K562 (cell line): ENCODE measurements around the gene TPR. TPM values are rescaled to one million over a fixed set of nuclear protein-coding genes. Genes with fewer than 3 reads are reported as not detected.

Experiments used
- CREB1 ChIP-seq, 2 experiments: sonication (generic) in 1 of 2; formaldehyde crosslinking in 1 of 2; IDR thresholded peaks; 2 replicates each; pipeline versions ENCODE4 v1.6.1 to v1.8.0; 2012 to 2022; ENCODE audit warnings: inconsistent platforms in 1 of 2, mild to moderate bottlenecking in 1 of 2, missing genetic modification reagents in 1 of 2, moderate library complexity in 1 of 2
- CTCF ChIP-seq, 3 experiments: IDR thresholded peaks in 2 of 3; conservative IDR thresholded peaks in 1 of 3; 2 replicates each; pipeline ENCODE4 v1.5.1; 2011 to 2012; ENCODE audit warnings: low read length in 3 of 3, mild to moderate bottlenecking in 3 of 3, control low read depth in 2 of 3, improper control_type of control experiment in 1 of 3, inconsistent platforms in 1 of 3, low read depth in 1 of 3, mixed read lengths in 1 of 3, moderate library complexity in 1 of 3; ENCODE audit not compliant: insufficient read depth in 2 of 3
- FOXA3 ChIP-seq, 2 experiments: fragments of 450-650 bp in 1 of 2; sonication (generic) in 1 of 2; formaldehyde crosslinking; IDR thresholded peaks in 1 of 2; conservative IDR thresholded peaks in 1 of 2; 2 replicates each; pipeline versions ENCODE4 v1.4.0 to v1.8.0; 2020 to 2022; ENCODE audit warnings: mild to moderate bottlenecking in 2 of 2, missing genetic modification reagents in 1 of 2
- GABPB1 ChIP-seq: sonication (generic); formaldehyde crosslinking; IDR thresholded peaks from 2 replicates; pipeline ENCODE4 v1.8.0; 2022; ENCODE audit warnings: mild to moderate bottlenecking, missing genetic modification reagents
- MAZ ChIP-seq, 2 experiments: fragments of 450-650 bp in 1 of 2; sonication (generic) in 1 of 2; formaldehyde crosslinking; IDR thresholded peaks in 1 of 2; conservative IDR thresholded peaks in 1 of 2; 2 replicates each; pipeline versions ENCODE4 v1.4.0 to v1.5.0; 2020; ENCODE audit warnings: mild to moderate bottlenecking in 1 of 2, missing genetic modification reagents in 1 of 2
- MBD2 ChIP-seq: sonication (generic); IDR thresholded peaks from 2 replicates; pipeline ENCODE4 v1.6.1; 2016; ENCODE audit warnings: low read depth, borderline replicate concordance
- NFIX ChIP-seq: fragments of 250-450 bp; sonication (Bioruptor Pico); IDR thresholded peaks from 2 replicates; pipeline ENCODE4 v1.4.0; 2020; ENCODE audit warnings: low read depth, mild to moderate bottlenecking, moderate library complexity
- RNF2 ChIP-seq: sonication (generic); IDR thresholded peaks from 2 replicates; pipeline ENCODE4 v1.6.1; 2016
- SRF ChIP-seq, 2 experiments: fragments of 250-450, 450-650 bp in 1 of 2; sonication (Bioruptor Pico) in 1 of 2; sonication (generic) in 1 of 2; formaldehyde crosslinking; IDR thresholded peaks; 2 replicates each; pipeline versions ENCODE4 v1.5.0 to v1.5.1; 2020 to 2022; ENCODE audit warnings: mild to moderate bottlenecking in 1 of 2, missing genetic modification reagents in 1 of 2
- ZNF253 ChIP-seq: fragments of 250-450 bp; sonication (Bioruptor Pico); conservative IDR thresholded peaks from 2 replicates; pipeline ENCODE4 v1.6.1; 2021; ENCODE audit warnings: mild to moderate bottlenecking
- polyA plus RNA-seq, 8 experiments: library from polyadenylated mRNA; depleted of rRNA in 4 of 8; stranded (reverse) in 5 of 8; unstranded in 3 of 8; fragments of >200 nt; fragmentation: Nextera tagmentation in 2 of 8; fragmentation: Illumina TruSeq in 1 of 8; extraction: Ambion mirVana in 2 of 8; extraction: Trizol in 1 of 8; gene quantifications; 2 replicates each; pipeline versions ENCODE4 v1.2.1 to v1.2.3, GENCODE V29; 2011 to 2014; ENCODE audit warnings: inconsistent platforms in 1 of 8, missing spikeins in 1 of 8
- total RNA-seq, 7 experiments: library from RNA; depleted of rRNA in 6 of 7; stranded (reverse); fragments of >200 nt in 6 of 7; fragmentation: Illumina TruSeq in 2 of 7; extraction: Trizol in 2 of 7; gene quantifications; 2 replicates each; pipeline versions ENCODE4 v1.2.1 to v1.2.3, GENCODE V29; 2011 to 2021; ENCODE audit warnings: low replicate concordance in 1 of 7

The TPR gene
- total and polyA plus RNA-seq, 9 of the 15 experiments (the other 6 are each of a cell fraction or from before 2014, with no cell fraction given) = 48.5 to 167 (median 138) TPM

GRCh38 chr1:186404454-186405051, 29.5 kb upstream of the TPR start (continued):
- peak; percentile 60 to 86 (median 81); a peak in 5 of 6 replicates for TF ChIP-seq CTCF (IDR thresholded peaks at IDR 0.05 in 2 of 3, conservative IDR thresholded peaks at IDR 0.05 in 1 of 3; ENCODE audit: insufficient read depth in 2 of 3, low read depth in 1 of 3, low read length in 3 of 3)
- peak in 1 of 2 experiments; percentile 31; a peak in 1 of 4 replicates for TF ChIP-seq MAZ (CRISPR knock-in tag; conservative IDR thresholded peaks at IDR 0.05 in 1 of 2, IDR thresholded peaks at IDR 0.05 in 1 of 2)
- TF ChIP-seq SRF (CRISPR knock-in tag; IDR thresholded peaks at IDR 0.05) = peak in 1 of 2 experiments; percentile 26; a peak in 1 of 4 replicates
- no peak for TF ChIP-seq ZNF253
- TF ChIP-seq NFIX (CRISPR knock-in tag) = no peak
- TF ChIP-seq CREB1 (IDR thresholded peaks at IDR 0.05) = peak; percentile 52; the same call in 1 of the 2 replicates
- no peak for TF ChIP-seq CREB1 (CRISPR knock-in tag; IDR thresholded peaks at IDR 0.05)
- peak; percentile 11 to 84; a peak in 1 of 4 replicates for TF ChIP-seq FOXA3 (CRISPR knock-in tag; conservative IDR thresholded peaks at IDR 0.05 in 1 of 2, IDR thresholded peaks at IDR 0.05 in 1 of 2)
- TF ChIP-seq MBD2 = no peak
- no peak for TF ChIP-seq RNF2
- 0 out of 2 replicates have a peak, but pooled peaks have one; percentile 52 for TF ChIP-seq GABPB1 (CRISPR knock-in tag)
